Testis (tissue), 2 donors: ENCODE data around the gene WDR6.

Experiments
- POLR2A ChIP-seq: fragments of 450-650 bp; IDR thresholded peaks from one replicate; pipeline ENCODE4 v1.6.1; 2017; ENCODE audit warnings: antibody characterized with exemption, mild to moderate bottlenecking, moderate library complexity
- TF ChIP-seq, protein P1 (sequence below), 3 experiments: fragments of 450-650 bp in 2 of 3; fragments of 200-600 bp in 1 of 3; sonication (generic) in 1 of 3; IDR thresholded peaks; one replicate each; pipeline ENCODE4 v1.5.1; 2016 to 2019; ENCODE audit warnings: antibody characterized with exemption in 3 of 3, mild to moderate bottlenecking in 2 of 3, moderate library complexity in 1 of 3

DNA sequence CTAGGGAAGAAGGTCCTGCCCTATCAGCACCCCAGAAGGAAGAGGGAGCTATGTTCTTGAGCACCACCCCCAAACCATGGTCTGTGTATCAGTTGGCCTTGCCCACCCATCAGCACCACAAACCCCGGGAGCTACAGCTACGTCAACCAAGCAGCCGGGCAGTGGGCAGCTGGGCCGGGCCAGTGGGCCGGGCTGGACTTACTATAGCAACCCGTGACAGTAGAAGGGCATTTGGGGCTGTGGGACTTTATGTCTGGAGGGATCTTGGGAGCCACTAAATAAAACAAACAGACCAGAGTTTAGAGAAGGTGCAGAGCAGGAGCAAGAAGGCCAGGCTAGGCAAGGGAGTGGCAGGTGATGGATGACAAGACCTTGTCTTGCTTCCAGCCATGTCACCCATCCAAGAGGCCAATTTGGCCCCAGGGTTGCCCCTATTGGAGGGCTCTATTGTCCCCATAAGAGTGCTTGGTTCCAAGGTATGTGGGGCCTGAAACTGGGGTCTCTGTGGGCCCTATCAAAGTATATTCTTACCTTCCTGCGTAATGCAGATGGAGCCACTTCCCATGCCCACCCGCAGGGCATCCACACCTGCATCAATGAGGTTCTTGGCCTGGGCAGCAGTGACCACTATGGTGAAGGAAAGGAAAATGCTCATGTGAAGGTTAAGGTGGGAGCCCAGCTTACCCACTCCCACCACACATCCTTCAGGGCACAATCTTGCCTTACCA, 18.8 kb downstream of the WDR6 start:
- TF ChIP-seq, protein P1, sequence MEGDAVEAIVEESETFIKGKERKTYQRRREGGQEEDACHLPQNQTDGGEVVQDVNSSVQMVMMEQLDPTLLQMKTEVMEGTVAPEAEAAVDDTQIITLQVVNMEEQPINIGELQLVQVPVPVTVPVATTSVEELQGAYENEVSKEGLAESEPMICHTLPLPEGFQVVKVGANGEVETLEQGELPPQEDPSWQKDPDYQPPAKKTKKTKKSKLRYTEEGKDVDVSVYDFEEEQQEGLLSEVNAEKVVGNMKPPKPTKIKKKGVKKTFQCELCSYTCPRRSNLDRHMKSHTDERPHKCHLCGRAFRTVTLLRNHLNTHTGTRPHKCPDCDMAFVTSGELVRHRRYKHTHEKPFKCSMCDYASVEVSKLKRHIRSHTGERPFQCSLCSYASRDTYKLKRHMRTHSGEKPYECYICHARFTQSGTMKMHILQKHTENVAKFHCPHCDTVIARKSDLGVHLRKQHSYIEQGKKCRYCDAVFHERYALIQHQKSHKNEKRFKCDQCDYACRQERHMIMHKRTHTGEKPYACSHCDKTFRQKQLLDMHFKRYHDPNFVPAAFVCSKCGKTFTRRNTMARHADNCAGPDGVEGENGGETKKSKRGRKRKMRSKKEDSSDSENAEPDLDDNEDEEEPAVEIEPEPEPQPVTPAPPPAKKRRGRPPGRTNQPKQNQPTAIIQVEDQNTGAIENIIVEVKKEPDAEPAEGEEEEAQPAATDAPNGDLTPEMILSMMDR (IDR thresholded peaks at IDR 0.05) = no peak
- TF ChIP-seq POLR2A = no peak
